Midbrain (tissue), 1 donor: ENCODE data around the gene NPEPL1.
"Not testable (repeated sequence)": the region's sequence is repeated elsewhere in the genome, so short reads cannot be mapped to it uniquely, and the experiment has no call there.

Experiments used
- DNase-seq: peaks from one replicate; lab custom pipeline; 2025; lab: John Stamatoyannopoulos, UW

NPEPL1 gene, protein sequence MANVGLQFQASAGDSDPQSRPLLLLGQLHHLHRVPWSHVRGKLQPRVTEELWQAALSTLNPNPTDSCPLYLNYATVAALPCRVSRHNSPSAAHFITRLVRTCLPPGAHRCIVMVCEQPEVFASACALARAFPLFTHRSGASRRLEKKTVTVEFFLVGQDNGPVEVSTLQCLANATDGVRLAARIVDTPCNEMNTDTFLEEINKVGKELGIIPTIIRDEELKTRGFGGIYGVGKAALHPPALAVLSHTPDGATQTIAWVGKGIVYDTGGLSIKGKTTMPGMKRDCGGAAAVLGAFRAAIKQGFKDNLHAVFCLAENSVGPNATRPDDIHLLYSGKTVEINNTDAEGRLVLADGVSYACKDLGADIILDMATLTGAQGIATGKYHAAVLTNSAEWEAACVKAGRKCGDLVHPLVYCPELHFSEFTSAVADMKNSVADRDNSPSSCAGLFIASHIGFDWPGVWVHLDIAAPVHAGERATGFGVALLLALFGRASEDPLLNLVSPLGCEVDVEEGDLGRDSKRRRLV

DNA sequence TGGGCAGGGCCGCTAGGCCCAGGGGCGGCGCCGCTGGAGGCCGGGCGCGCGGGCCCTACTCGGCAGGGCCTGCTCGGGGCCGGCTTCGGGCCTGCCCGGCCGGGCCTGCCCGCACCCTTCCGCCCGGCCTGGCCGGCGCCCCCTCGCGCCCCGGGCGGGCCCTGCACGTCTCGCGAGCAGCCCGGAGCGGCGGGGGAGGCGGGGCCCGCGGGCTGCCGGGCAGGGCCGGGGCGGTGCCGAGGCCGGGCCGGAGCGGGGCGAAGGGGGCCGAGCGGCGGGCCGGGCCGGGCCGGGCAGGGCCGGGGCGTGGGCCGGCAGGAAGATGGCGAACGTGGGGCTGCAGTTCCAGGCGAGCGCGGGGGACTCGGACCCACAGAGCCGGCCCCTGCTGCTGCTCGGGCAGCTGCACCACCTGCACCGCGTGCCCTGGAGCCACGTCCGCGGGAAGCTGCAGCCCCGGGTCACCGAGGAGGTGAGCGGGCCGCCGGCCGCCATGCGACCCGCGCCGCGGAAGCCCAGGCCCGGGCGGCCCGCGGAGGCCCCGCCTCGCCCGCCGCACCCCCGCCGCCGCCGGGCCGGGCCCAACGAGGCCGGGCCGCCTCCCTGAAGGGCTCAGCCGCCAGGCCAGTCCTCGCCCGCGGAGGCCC is at the start of gene NPEPL1:
NPEPL1 (plus strand) TSS at position 222 of the 647 bp plus-strand sequence; CDS start at position 323, 101 bp downstream.
- peak; percentile 56 for DNase-seq

DNA sequence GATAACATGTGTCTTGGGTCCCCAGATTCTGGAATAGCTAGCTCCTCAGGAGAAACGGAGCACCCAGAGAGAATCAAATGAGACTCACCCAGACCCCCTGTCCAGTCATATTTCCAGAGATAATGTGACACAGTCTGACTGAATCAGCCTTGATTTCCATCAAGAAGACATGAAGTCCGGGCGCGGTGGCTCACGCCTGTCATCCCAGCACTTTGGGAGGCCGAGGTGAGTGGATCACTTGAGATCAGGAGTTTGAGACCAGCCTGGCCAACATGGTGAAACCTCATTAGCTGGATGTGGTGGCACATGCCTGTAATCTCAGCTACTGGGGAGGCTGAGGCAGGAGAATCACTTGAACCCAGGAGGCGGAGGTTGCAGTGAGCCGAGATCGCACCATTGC is 49.7 kb upstream of the NPEPL1 start:
- DNase-seq, result not testable (repeated sequence)

DNA sequence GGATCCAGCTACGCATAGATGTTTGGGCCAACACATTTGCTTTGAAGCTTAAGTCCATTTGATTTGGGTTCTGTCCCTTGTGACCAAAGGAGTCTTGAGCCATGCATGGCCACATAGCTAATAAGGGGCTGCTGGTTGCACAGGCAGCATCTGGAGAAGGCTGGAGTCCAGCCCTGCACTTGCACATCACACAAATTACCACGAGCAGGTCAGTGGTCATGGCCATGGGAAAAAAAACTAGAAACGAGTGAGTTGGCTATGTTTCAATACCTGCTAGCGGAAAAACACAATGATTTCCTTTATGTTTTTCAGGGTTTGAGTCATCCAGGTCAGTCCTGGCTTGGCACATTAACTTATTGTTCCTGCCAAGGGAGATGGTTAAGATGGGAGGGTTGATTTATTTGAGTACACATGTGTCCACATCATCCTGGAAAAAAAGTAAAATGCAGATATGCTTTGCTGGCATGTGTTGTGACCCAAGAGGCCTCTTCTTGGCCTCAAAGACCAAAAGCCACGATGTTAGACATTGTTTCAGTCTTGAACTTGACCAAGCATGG is 47.1 kb upstream of the NPEPL1 start:
- no peak for DNase-seq

DNA sequence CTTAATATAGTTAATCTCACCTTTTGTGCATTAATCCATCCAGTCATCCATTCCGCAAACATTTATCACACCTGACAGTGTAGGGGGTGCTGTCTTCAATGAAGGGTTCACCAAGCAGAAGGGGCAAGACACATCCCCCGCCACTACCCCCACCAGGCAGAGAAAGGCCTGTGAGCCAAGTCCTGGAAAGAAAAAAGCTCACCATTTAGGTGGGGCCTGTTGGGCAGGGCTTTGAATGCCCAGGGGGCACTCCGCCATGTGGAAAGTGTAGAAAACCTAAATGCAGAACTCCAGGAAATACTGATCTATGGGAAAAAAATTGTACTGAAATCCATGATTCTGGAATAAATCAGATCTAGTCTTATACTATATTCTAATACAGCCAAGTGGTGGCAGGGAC is 46.3 kb upstream of the NPEPL1 start:
- no peak for DNase-seq

DNA sequence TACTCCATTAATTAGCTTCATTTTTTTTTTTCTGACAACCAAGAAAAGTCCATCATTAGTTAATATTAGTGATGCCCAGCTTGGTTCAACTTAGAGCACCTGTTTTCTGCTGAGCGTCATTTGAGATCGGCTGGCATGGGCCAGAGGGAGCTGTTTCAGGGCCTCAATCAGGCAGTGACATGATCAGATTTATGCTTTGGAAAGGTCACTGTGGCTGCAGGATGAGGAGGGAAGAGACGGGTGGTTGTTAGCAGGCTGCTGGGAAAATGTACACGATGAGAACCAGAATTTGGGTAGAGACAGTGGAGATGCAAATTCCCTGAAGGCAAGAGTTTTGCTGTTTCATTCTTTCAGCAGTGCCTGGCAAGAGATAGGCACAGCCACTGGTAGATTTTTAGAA is 45.9 kb upstream of the NPEPL1 start:
- DNase-seq, result no peak

DNA sequence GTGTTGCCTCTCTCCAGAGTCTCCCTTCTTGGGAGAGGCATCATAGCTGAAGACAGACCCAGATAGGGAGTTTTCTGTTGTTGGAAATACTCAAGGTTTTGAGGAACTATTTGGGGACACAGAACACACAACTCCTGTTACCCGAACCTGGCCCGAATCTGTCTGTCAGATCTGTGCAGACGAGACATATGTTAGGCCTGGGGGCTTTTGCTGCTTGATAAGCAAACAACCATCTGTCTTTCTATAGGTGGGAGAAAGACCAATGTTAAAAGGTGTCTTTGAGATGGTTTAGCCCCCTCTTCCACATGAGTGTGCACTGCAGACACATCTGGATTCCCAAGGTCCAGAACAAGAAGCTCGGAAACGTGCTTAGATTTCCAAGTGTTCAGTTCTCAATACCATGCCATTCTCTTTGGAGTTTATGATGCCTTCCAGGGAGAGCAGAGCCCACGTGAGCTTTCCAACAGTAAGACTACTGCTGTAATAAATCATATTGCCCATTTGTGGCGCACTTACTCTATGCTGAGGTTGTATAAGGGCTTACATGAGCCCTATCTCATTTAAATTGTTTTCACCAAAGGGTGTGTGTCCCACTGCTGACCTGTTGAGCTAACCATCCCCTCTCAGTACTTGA is 45.3 kb upstream of the NPEPL1 start:
- no peak for DNase-seq

DNA sequence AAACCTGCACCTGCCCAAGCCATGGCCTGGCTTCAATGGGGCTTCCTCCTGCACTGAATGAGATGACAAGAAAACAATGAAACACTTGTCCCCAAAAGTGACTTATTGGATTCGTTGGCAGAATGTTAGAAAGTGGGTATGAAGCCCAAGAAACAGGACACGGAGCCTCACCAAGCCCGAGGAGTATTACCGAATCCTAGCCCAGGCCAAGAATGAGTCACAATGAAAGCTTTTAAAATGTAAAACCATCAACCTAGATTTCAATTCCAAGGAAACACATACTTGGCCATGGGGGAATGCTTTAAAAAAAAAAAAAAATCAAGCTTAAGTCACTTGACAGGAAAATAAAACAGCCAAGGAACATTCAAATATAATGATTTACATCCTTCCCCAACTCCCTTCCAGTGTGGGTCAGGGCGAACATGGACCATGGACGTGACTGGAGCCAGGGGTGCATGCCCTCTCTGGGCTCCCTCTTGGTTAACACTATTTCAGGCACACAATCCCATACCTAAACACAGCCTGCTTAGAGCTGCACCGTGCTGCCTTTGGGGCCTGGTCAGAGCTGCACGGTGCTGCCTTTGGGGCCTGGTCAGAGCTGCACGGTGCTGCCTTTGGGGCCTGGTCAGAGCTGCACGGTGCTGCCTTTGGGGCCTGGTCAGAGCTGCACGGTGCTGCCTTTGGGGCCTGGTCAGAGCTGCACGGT is 44.7 kb upstream of the NPEPL1 start:
- DNase-seq, result no peak

DNA sequence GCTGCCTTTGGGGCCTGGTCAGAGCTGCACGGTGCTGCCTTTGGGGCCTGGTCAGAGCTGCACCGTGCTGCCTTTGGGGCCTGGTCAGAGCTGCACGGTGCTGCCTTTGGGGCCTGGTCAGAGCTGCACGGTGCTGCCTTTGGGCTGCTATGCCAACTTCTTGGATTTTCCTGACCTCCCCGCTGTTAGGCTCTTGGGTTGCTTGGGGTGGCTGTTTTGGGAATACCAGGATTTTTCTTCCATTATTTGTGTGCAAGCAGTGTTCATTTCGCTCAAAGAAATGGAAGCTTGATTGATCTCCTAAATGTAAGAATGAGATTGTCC is 44.1 kb upstream of the NPEPL1 start:
- DNase-seq, result not testable (repeated sequence)

DNA sequence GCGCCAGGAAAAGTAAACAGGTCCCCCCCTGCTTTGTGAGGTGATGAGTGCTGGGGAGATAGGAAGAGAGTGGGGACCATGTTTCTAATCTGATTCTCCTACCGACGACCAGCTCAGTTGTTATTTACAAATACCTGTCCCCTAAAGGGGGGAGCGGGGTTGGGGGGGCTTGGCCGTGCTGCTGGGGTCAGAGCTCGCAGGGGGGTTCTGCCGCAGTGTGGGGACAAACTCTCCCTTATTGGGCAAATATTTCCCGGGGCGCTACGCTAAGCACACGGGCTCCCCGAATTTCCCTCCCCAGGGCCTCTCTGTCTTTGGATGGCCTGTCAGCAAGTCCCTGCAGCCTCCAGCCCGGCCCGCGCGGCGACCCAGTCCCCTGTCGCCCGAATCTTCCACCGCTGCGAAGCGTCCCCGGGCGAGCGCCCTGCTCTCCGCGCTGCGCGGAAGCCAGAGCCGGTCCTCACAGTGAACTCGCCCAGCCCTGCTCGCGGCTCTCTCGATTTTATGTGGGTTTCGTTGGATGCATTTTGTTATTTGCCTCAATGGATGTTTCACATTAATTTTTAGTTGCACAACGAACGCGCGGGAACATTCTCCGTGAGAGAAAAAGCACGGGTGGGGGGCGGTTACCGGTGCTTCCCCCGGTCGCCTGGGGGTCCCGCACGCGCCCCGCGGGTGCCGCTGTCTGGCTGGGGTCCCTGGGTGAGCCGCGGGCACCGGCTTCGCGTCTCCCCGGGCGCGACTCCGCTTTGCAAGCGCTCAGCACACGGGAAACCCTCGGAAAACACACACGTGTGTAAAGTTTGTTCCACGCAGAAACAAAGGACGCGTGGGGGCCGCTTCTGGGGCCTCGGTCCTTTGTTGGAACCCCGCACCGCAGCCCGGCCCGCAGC is 43.1 kb upstream of the NPEPL1 start:
- DNase-seq, result no peak

DNA sequence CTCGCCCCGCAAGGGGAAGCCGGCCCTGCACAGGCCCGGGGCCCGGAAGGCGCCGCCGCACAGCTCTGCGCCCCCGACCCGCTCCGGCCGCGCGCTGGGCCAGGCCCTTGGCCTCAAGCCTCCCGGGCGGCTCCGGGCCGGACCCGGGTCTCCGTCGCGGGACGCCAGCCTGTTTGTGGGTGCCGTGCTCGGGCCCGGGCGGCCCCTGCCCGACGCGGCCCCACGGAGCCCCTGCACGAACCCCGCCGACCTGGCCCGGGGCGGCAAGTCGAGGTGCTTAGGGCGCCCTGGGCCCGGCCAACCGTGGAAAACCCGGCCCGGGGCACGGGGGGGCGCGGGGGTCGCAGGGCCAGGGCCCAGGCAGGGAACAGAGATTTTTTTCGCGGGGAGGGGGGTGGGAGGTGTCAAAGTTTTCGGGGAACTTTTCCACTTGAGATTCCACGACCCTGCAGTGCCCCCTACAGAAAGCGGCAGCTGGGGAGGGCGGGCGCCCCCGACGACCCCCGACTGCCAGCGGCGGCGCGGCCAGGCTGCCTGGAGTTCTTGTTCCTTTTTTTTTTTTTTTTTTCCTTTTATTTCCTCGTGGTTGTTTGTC is 42.3 kb upstream of the NPEPL1 start:
- DNase-seq, result no peak

DNA sequence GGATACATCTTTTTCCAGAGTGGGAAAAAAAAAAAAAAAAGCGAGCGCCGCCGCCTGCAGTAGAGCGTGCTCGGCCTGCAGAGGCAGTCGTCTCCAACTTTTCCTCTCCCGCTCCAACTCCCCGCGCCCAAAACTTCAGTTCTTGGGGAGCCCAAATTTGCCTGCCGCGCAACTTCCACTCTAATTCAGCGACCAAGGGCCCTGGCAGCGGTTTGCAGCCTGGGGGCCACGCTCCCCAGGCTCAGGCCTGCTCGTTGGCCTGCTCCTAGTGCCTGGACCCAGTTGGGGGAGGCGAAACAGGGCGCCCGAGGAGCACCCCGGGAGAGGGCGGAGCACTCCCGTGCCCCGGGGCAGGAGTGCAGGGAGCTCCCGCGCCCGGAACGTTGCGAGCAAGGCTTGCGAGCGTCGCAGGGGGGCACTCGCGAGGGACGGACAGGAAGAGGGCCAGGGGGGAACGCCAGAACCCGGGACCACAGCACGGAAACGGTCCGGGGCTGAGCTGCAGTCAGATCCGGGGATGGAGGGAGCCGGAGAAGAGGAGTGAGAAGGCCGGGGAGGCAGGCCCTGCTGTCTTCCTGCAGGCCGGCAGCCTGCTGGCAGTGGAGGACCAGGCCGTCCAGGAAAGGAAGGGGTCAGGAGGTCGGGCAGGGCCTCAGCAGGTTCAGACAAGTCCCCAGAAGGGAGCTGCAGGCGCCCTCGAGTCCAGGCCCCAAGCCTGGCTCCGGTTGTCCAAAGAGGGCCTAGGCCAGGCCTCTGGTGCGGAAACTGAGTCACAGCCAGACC is 41.6 kb upstream of the NPEPL1 start, which contains the start of gene STX16:
STX16 (plus strand) TSS at position 508 of the 783 bp plus-strand sequence. CDS start 724 bp downstream, outside the sequence.
- peak; percentile 94 for DNase-seq

DNA sequence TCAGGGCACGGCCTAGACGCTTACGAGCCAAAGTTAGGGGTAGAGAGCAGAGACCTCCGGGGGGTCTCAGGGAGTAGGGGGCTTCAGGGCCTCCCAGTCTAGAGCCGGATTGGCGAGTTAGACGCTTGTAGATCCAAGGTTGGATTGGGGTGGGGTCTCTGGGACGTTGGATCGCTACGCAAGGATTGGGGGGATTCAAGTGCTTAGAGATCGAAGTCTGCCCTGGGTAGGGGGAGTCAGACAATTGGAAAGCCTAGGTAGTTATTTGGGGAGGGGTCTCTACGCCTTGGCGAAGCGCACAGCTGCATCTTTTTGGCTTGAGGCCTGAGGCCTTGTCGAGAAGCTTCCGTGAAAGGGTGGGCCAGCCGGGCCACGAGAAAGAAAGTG is 41.0 kb upstream of the NPEPL1 start:
- DNase-seq, result peak; percentile 69

DNA sequence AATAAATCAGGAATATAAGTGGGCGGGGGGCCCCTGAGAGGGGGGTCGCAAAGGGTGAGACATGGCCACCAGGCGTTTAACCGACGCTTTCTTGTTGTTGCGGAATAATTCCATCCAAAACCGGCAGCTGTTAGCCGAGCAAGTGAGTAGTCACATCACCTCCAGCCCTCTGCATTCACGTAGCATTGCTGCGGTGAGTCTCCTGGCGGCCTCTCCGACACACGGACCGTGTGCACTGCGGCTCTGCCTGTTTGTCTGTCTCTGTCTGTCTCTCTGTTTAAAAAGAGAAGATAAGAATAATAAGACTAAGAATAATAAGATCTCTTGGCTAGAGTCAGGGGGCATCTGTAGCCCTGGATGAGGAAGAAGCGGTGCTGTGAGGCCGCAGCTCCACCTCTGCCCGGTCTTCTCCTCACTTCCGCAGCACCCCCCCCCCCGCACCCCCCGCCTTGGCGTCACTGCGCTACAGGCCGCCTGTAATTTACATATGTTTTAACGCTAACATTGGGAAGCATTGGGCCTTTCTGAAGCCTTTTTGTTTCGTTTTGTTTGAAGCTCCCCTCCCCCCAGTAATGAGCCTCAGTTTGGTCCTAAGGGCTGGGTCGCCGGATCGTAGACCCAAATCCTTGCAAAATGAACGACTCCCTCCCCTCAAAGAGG is 40.5 kb upstream of the NPEPL1 start:
- DNase-seq, result peak; percentile 51

DNA sequence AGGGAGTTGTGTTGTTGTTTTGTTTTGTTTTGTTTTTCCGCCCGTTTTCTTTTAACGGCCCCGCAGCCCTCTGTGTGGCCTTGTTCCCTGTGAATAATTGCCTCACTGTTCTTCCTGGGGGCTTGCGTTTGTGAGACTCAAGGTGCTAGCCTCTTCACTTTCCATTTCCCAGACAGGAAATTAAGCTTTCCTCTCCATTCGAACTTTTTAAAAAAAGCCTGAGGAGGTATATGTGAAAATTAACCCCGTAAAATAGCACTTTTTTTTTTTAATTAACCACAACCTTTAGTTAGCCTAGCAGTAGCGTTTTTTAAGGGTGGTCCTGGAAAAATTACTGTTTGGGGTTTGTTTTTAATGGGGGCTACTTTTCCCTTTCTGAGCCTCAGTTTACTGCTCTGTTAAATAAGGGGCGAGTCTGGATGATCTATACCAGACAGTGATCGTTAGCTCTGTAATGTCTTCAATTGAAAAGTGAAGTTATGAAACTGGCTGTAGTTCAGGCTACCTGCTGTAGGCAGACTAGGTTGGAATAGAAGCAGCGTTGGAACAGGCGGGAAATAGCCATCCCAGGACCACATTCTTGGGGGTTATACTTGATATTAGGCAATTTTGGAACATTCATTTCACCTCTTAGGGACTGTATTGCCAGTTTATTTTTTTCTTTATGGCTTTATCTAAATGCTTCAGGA is 39.9 kb upstream of the NPEPL1 start:
- DNase-seq, result no peak

DNA sequence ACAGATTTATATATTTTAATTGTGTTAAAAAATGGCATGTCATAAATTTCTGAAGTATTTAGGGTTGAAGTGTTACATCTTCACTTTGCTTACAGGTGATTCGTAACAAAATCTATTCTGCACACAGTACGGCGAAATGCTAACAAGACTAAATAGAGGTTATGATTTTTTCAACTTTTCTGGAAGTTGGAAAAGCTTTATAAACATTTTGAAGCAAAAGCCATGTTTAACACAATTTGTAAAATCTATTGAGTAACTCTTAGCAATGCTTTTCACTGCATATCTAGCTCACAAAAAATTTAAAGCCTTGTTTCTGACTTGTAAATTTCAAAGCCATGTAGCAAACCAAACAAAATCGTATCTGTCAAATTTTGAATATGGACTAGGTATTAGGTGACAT is 38.3 kb upstream of the NPEPL1 start:
- no peak for DNase-seq

DNA sequence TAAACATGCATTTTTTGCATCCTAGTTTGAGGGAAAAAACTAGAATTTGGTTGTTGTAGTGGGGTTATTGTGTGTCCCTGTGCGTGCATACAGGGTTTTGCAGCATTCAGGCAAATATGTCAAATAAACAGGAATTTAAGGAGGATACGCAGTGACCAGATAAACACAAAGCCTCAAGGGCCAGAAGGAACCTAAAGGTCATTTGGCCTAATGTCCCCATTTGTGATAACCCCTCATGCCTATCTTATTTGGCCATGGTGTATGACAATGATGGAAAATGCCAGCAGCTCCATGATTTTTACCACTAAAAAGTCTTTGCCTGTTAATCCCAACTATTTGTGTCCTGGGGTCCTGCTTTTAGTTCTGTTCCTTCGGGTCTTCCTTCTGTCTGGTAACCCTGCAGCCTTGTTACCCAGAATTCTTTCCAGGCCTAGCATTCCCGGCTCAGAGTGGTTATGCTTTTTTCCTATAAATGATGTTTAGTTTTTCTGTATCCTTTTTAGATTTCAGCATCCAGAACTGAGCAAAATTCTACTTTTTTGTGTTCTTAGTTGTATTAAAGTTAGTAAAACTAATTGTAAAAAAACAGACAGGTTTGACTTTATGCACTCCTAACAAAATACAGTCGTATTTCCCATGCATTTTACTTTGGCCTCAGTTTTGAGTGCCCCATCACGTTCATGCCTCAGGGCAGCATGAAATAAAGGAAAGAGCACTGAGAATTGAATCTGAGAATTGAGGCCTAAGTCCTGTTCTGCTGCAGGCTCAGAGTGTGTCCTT is 37.1 kb upstream of the NPEPL1 start:
- DNase-seq, result no peak

DNA sequence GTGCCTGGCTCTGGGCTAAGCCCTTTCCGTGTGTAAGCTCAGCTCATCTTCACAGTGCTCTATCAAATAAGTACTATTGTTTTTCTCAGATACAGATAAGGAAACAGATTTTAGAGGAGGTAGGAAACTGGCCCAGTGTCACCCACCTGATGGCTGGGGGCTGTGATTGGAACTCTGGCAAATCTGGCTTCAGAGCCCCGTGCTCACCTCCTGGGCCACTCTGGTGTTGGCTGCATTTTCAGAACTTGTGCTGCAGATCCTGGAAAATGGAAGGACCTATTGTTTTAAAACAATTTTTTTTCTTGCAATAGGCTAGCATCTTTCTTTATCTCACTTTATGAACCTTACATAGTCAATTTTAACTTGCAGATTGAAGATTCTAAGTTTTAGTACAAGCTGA is 35.8 kb upstream of the NPEPL1 start:
- no peak for DNase-seq

DNA sequence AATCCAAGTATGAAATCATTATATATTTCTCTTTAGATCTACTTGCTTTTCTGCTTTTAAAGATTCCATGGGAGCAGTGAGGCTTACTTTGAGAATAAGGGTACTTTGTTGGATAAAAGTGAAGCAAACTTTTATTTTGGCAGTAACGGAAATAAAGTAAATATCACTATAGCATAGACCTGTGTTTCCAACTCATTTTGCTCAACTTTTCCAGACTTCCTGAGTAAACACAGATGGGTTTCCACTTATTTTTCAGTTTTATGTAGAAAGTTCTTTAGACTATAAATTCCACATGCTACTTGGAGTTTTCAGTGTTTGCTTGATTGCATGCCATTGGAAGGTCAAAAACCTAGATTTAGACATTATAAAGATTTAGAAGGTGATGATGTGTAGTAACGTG is 35.3 kb upstream of the NPEPL1 start:
- no peak for DNase-seq
